ENCODE data around the gene SMPX.

GRCh38 chrX:21657318-21658151 lies 100.4 kb downstream of the SMPX start:
- TF ChIP-seq, protein P1, sequence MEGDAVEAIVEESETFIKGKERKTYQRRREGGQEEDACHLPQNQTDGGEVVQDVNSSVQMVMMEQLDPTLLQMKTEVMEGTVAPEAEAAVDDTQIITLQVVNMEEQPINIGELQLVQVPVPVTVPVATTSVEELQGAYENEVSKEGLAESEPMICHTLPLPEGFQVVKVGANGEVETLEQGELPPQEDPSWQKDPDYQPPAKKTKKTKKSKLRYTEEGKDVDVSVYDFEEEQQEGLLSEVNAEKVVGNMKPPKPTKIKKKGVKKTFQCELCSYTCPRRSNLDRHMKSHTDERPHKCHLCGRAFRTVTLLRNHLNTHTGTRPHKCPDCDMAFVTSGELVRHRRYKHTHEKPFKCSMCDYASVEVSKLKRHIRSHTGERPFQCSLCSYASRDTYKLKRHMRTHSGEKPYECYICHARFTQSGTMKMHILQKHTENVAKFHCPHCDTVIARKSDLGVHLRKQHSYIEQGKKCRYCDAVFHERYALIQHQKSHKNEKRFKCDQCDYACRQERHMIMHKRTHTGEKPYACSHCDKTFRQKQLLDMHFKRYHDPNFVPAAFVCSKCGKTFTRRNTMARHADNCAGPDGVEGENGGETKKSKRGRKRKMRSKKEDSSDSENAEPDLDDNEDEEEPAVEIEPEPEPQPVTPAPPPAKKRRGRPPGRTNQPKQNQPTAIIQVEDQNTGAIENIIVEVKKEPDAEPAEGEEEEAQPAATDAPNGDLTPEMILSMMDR (conservative IDR thresholded peaks at IDR 0.05; ENCODE audit: low read depth, low read length) = no peak
- TF ChIP-seq RFX5 (IDR thresholded peaks at IDR 0.05; ENCODE audit: low read depth, low read length) (no peak), POLR2A (IDR thresholded peaks at IDR 0.05; ENCODE audit: low read depth, low read length) (no peak), MXI1 (IDR thresholded peaks at IDR 0.05; ENCODE audit: borderline replicate concordance, low read depth, low read length) (no peak), ELK1 (IDR thresholded peaks at IDR 0.05; ENCODE audit: borderline replicate concordance, low read depth, low read length) (no peak), NFE2L2 (IDR thresholded peaks at IDR 0.05; ENCODE audit: low read depth, low read length) (no peak), MAZ (IDR thresholded peaks at IDR 0.05; ENCODE audit: borderline replicate concordance, low read depth, low read length) (no peak), RAD21 (IDR thresholded peaks at IDR 0.05; ENCODE audit: low read length) (no peak), CEBPB (IDR thresholded peaks at IDR 0.05; ENCODE audit: low read depth, low read length) (no peak), USF2 (IDR thresholded peaks at IDR 0.05; ENCODE audit: low read depth, low read length) (no peak), BHLHE40 (IDR thresholded peaks at IDR 0.05; ENCODE audit: low read depth, low read length) (no peak), CHD1 (IDR thresholded peaks at IDR 0.05; ENCODE audit: low read depth, low read length) (no peak), SMC3 (IDR thresholded peaks at IDR 0.05; ENCODE audit: low read depth, low read length) (no peak), MAFK (IDR thresholded peaks at IDR 0.05; ENCODE audit: low read depth, low read length) (no peak)
